GM06990 (cell line): ENCODE results near the gene GAS2L2.

Experiments used
- DNase-seq: peaks from one replicate; pipeline ENCODE4 v3.0.0-alpha.2; 2011; ENCODE audit not compliant: insufficient read length; ENCODE audit errors: extremely low read depth
- H3K27me3 ChIP-seq: replicated peaks from 2 replicates; pipeline ENCODE4 v1.6.0; 2011; ENCODE audit warnings: low read length; ENCODE audit not compliant: control insufficient read depth, insufficient read depth
- H3K36me3 ChIP-seq: 2 replicates; pipeline ENCODE4 v1.5.1; 2011; ENCODE audit warnings: low read length; ENCODE audit not compliant: control insufficient read depth, insufficient read depth
- H3K4me3 ChIP-seq: replicated peaks from 2 replicates; pipeline ENCODE4 v1.5.1; 2011; ENCODE audit warnings: low read depth, mild to moderate bottlenecking, control low read depth, low read length
- CTCF ChIP-seq: IDR thresholded peaks from 2 replicates; pipeline ENCODE4 v1.5.1; 2011; ENCODE audit warnings: low read length, control low read depth, mild to moderate bottlenecking, inconsistent platforms; ENCODE audit not compliant: insufficient read depth, poor library complexity, severe bottlenecking

GAS2L2 gene

DNA sequence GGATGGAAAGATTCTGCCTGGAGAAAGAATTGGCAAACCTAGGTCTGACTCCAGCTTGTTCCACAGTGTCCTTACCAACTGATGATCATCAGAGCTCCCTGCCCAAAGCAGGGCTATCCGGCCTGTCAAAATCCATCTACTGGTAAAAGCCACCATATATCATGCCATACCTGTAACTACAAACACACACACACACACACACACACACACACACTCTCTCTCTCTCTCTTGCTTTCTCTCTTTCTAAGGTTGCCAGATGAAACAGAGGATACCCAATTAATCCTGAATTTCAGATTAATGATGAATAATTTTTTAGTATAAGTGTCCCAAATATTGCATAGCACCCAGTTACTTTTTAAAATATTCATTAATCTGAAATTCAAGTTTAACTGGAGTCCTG lies 43.9 kb upstream of the GAS2L2 start:
- Histone ChIP-seq H3K27me3 (peaks cover 5% of the 10 kb centered on the region), H3K36me3 (no peaks in the 10 kb centered on the region), H3K4me3 (no peak overlapping the region)
- no peak for TF ChIP-seq CTCF
- no peak for DNase-seq

- Histone ChIP-seq H3K27me3 (peaks cover 7% of the 10 kb centered on the region), H3K36me3 (no peaks in the 10 kb centered on the region), H3K4me3 (no peak overlapping the region)
- no peak for DNase-seq
- no peak for TF ChIP-seq CTCF
Measured at GRCh38 chr17:35795871-35796265, 42.8 kb upstream of the GAS2L2 start.

- no peak for TF ChIP-seq CTCF
- peaks cover 5% of the 10 kb centered on the region for H3K27me3 ChIP-seq
- DNase-seq = no peak
- no peaks in the 10 kb centered on the region for H3K36me3 ChIP-seq
- peak within 1 kb of the TSS; percentile 44 for H3K4me3 ChIP-seq
Measured at GRCh38 chr17:35795007-35795870, 42.2 kb upstream of the GAS2L2 start, which contains the start of gene MMP28. Gene MMP28 (minus strand): TSS chr17:35795641. CDS start chr17:35795377, 264 bp downstream.

GRCh38 chr17:35793257-35793656 lies 40.2 kb upstream of the GAS2L2 start:
- no peak for DNase-seq
- H3K27me3 ChIP-seq = peaks cover 5% of the 10 kb centered on the region

GRCh38 chr17:35791681-35792350 lies 38.8 kb upstream of the GAS2L2 start:
- no peak for DNase-seq
- no peak for TF ChIP-seq CTCF
- Histone ChIP-seq H3K36me3 (no peaks in the 10 kb centered on the region), H3K4me3 (no peak overlapping the region), H3K27me3 (peaks cover 5% of the 10 kb centered on the region)

More at GRCh38 chr17:35793257-35793656, 40.2 kb upstream of the GAS2L2 start:
- Histone ChIP-seq H3K36me3 (no peaks in the 10 kb centered on the region), H3K4me3 (no peak overlapping the region)
- no peak for TF ChIP-seq CTCF
